CD4-positive, alpha-beta T cell treated with Interleukin-15 for 1 hour (primary cell): ENCODE measurements around the gene MS4A6E.
"Not testable (repeated sequence)": the region's sequence is repeated elsewhere in the genome, so short reads cannot be mapped to it uniquely, and the experiment has no call there.

Experiments
- DNase-seq: peaks from one replicate; pipeline ENCODE4 v3.0.0-alpha.2; 2020

MS4A6E gene

DNA sequence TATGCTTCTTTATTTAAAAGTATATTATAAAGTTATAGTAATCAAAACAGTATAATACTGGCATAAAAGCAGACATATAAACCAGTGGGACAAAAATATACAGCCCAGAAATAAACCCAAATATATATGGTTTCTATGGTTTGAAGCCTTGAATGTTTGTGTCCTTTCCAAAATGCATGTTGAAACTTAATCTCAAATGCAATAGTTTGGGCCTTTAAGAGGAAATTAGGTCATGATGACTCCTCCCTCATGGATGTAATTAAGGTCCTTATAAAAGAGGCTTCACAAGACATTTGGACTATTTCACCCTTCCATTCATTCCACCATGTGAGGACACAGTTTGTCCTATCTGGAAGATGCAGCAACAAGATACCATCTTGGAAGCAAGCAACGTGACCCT lies at the start of gene MS4A6E:
Gene MS4A6E (plus strand): TSS at position 301 of the 400 bp plus-strand sequence. CDS start 7,641 bp downstream, outside the sequence.
- DNase-seq = no peak

DNA sequence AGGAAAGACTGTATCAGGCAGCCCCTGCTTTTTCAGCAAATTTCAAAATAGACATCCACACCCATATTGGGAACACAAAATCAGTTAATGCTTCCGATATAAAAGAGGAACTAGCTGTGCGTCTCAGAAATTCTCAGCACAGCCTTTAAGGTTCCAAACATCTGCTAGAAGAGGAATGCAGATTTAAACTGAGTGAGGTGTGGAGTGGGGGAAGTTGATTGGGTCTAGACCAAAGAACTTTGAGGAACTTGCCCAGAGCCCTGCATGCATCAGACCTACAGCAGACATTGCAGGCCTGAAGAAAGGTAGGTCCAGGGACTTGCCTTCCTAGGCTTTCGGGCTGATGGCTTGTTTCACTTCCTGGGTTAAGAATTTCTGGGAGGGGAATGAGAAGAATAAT lies 46.6 kb upstream of the MS4A6E start, which contains the start of gene MS4A4A:
Gene MS4A4A (plus strand): TSS at position 255 of the 400 bp plus-strand sequence. CDS start 10 bp downstream, at position 265.
- peak; percentile 50 for DNase-seq

DNA sequence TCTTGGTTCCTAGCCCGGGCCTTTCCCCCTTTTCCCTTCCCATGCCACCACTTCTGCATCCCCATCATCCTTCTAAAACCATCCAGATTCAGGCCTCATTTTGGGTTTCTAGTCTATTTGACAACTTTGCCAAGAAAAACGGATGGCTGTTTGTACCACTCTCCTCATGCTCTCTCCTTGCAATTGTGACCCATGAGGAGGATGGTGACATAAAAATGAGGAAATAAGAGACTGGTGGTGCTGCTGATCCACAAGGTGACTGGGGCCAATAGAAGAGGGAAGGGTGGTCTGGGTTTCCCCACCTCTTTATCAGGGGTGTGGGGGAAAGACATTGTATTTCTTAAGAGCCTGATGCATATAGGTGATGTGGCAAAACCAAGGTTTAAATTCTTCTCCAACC lies 45.6 kb upstream of the MS4A6E start:
- no peak for DNase-seq

- no peak for DNase-seq
These were observed 44.8 kb upstream of the MS4A6E start for GRCh38 chr11:60282286-60282685.

DNA sequence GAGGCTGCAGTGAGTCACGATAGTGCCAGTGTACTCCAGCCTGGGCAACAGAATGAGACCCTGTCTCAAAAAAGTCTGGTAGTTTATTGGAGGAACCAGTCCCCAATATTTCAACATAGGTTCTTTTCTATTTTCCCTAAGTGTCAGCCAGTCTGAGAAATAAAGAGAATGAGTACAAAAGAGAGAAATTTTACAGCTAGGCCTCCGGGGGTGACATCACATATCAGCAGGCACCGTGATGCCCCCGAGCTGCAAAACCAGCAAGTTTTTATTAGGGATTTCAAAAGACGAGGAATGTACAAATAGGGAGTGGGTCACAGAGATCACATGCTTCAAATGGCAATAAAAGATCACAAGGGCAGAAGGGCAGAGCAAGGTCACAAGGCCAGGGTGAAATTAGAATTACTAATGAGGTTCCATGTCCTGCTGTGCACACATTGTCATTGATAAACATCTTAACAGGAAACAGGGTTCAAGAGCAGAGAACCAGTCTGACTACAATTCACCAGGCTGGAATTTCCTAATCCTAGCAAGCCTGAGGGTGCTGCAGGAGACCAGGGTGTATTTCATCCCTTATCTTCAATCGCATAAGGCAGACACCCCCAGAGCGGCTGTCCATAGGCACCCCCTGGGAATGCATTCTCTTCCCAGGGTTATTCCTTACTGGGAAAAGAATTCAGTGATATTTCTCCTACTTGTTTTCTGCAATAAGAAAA lies 41.5 kb upstream of the MS4A6E start:
- not testable (repeated sequence) for DNase-seq

GRCh38 chr11:60288531-60288930 lies 38.5 kb upstream of the MS4A6E start:
- DNase-seq = no peak

DNA sequence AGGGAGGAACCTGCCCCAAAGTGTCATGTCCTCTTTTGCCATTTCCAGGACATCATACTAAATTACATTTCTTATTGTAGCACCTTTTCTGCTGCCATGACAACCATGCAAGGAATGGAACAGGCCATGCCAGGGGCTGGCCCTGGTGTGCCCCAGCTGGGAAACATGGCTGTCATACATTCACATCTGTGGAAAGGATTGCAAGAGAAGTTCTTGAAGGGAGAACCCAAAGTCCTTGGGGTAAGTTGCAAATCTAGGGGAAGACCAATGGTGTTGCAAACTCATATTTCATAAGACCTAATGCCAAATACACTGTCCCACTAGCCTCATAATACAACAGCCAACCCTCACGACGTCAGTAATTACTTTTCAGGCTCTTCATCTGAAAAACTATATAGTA lies 34.9 kb upstream of the MS4A6E start:
- DNase-seq = no peak

DNA sequence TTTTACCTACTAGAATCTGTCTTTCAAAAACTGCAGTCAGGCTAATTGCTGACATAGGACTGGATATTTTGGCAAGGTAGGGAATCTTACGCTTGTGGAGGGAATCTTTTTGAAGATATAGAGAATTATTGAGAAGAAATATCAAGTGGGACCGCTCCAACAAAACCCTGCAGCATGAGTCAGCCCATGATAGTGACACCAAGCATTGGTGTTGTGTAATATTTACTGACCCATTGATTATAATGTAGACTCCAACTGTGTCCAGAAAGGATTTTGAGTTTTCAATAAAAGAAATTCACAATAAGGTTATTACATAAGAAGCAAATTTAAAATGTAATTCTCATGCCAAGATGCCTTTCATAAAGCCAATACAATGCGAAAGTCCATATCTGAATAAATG lies 25.9 kb upstream of the MS4A6E start:
- no peak for DNase-seq

DNA sequence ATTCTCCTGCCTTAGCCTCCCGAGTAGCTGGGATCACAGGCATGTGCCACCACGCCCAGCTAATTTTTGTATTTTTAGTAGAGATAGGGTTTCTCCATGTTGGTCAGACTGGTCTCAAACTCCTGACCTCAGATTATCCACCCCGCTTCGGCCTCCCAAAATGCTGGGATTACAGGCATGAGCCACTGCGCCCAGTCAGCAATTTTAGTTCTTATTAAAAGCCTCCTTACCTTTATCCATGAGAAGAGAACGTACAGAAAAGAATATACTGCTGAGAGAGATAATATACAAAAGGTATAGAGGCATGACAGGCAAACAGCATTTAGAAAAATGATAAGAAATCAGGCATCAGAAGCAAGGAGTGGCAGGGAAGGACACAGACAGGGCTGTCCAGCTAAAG lies 25.2 kb upstream of the MS4A6E start:
- DNase-seq = not testable (repeated sequence)

DNA sequence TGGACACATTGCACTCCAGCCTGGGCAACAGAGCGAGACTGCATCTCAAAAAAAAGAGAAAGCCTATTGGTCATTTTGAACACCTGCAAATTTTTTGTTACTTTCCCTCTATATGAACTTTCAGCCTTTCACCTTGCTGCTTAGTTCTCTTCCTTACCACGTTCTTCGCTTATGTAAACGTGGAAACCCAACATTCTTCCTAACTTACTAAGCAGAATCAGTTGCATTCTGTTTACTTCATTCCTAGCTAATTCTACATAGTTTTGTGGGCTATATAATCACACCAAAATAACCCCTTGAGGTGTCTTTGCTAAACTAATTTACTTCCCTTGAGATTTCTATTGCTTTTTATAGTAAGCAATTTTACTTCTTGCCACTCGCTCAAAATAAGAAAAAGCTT lies 23.4 kb upstream of the MS4A6E start:
- DNase-seq = no peak

- DNase-seq = no peak
These were observed 21.0 kb upstream of the MS4A6E start for GRCh38 chr11:60305906-60306619.

DNA sequence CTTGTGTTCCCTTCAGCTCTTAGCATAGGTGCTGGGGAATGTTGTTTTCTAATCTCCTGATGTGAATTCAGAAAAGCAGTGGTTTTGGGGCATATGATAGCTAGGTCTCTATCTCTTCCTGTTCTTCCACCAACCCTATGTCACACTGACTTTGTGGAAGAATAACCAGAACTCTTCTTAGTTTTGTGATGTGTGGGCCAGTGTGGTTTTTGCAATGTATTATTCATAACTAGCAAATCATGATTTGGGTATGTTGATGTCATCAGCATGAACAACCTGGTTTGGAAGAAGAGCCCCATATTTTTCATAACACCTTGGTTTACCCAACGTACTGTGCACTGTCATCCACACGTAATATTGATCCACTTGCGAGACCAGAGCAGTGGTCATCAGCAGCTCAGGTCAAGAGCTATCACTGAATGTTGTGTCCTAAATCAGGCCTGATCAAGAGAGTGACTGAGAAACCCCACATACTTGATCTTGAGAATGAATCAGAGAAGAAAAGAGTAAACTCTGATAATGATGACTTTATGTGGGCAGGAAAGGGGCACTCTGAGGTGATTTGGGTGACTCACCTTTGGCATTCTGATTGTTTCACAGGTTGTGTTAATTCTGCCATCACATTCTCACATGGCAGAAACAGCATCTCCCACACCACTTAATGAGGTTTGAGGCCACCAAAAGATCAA lies 19.4 kb upstream of the MS4A6E start:
- DNase-seq = no peak

DNA sequence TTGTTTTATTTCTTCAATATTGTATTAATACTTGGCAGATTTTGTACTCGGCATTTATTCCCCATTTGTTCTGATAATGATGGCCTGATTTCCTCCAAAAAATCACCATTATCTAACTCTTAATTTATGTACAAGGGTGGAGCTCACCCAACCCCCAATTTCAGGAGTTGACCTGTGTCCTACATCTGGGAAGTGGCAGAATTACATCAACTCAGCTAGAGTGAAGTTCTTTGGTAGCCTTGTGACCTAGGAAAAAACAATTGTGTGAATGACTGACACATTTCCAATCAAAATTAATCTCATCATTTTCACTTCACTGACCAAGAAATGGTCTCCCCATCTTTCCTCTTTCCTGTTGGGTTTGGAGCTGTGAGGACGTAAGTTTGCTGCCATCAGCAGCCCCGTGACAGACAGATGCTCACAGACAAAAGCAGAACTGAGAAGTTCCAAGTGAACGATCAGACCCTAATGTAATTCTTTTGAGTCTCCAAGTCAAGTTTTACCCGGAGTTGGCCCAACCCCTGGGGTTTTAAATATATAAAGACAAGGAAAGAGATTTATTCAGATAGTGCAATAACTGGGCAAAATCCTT lies 16.6 kb upstream of the MS4A6E start:
- peak; percentile 33 for DNase-seq

- DNase-seq = no peak
These were observed 12.3 kb upstream of the MS4A6E start for GRCh38 chr11:60314635-60315321.

GRCh38 chr11:60315871-60316270 lies 11.2 kb upstream of the MS4A6E start:
- DNase-seq = no peak

DNA sequence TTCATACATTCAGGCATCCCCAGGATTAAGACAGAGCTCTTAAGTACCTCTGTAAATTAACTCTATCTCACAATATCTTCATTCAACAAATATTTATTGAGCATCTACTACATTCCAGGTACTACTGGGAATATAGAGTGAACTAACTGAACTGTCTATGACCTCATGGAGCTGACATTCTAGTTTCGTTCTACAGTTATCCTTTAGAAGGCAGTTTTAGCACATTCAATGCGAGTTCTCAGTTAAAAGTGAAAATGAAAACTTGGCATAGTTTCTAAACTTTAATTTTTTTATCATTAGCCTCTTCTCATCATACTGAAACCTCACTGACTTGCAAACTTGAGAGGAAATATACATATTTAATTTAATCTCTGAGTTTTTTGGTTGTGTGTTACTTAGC lies 10.7 kb upstream of the MS4A6E start:
- DNase-seq = no peak

DNA sequence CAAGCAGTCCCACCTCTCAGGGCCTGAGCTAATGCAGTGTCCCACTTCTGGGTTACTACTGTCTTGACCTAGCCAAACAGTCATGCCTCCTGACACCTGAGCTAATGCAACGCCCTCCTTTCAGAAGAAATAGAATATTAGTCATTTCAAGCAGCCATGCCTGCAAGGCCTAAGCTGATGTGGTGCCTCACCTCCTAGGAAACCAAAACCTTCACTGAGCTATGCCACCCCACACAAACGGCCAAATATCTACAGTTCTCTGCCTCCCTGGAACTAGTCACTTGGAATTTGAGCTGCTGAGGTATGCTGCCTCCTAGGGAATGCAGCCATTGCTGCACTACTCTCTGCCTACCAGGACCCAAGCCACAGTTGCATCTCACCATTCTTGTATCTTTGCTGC lies 8.3 kb upstream of the MS4A6E start:
- no peak for DNase-seq

DNA sequence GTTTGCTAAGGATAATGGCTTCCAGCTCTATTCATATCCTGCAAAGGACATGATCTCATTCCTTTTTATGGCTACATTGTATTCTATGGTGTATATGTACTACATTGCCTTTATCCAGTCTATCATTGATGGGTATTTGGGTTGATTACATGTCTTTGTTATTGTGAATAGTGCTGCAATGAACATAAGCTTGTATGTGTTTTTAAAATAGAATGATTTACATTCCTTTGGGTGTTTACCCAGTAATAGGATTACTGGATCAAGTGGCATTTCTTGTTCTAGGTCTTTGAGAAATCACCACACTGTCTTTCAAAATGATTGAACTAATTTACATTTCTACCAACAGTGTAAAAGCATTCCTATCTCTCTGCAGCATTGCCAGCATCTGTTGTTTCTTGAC lies 6.0 kb upstream of the MS4A6E start:
- DNase-seq = no peak

GRCh38 chr11:60328460-60328859 lies 1.4 kb downstream of the MS4A6E start:
- DNase-seq = no peak

DNA sequence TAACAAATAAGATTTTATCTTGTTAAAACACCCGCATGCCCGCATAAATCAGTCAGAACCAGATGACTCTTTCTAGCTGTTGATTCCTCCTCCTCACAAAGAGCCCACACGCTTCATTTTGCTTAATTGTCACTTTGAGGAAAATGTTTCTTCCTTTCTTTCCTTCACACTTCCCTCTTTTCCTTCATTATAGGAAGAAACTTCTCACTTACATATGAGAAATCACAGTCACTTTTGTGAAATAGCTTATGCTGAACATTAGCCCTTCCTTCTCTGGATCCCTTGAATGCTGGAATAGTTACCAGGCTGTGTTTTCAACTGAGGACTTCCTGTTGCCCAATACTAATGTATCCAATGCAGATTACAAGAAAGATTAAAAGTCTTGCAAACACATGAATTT lies 5.8 kb downstream of the MS4A6E start:
- DNase-seq = no peak

DNA sequence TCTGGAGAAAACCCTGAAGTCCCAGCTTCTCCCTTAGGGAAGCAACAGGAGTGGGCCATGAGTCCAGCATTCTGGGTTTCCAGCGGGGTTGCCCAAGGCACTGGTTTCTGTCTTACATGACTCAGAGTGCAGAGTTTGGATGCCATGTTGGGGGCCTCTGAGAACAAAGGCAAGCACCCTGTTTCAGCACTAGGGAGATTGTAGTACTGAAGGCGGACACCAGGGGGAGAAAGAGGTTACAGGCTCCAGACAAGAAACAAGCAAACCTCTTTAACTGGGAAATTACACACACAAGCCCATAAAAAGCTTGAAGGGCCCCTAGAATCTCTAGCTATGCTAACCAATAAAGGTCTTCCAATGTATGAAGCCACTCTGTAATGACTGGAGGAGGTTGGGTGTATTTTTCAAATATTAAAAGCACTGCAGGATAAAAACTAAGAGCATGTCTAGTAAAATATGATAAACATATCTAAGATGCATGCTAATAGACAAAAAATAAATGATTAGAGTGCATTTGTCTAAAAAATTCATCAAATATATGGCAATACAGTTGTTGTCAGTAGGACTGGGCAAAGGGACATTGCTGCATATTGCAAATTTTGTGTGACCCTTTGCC lies 7.1 kb downstream of the MS4A6E start:
- DNase-seq = peak; percentile 57

GRCh38 chr11:60336767-60337391 lies 9.8 kb downstream of the MS4A6E start:
- DNase-seq = no peak
